ENCODE data around the gene WRAP73.

The WRAP73 gene

DNA sequence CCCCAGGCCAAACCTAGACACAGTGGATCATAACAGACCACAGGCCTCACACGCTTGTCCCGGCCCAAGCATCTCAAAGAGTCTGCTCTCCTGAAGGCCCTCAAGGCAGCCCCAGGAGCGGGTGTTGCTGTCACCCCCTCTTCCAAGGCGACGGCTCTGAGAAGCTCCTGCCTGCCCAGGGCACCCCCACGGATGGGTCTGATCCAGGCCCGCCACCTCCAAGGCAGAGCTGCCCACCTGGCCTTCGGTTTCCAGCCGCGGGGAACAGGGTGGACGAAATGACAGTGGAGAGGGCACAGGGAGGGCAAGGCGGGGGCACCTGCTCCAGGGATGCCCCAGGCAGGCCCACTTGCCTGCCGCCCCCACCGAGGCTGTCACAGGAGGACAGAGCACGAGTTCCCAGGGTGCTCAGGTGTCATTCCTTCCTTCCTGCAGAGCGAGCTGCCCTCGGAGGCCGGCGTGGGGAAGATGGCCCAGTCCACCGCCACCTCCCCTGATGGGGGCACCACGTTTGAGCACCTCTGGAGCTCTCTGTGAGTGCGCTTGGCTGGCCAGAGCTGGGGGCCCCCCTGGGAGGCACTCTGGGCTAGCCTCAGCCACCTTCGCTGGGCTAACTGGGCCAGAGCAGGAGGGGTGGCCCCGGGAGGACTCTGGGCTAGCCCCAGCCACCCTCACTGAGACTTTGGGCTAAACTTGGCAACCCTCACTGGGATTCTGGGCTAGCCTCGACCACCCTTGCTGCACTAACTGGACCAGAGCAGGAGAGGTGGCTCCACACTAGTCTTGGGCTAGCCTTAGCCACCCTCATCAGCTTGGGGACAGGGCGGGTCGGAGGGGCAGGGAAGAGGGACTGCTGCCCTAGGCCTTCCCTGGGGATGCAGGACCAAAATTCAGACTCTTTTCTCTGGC lies 32.2 kb upstream of the WRAP73 start:
- DNase-seq: no peak

GRCh38 chr1:3681231-3681897 lies 31.5 kb upstream of the WRAP73 start:
- DNase-seq: no peak

DNA sequence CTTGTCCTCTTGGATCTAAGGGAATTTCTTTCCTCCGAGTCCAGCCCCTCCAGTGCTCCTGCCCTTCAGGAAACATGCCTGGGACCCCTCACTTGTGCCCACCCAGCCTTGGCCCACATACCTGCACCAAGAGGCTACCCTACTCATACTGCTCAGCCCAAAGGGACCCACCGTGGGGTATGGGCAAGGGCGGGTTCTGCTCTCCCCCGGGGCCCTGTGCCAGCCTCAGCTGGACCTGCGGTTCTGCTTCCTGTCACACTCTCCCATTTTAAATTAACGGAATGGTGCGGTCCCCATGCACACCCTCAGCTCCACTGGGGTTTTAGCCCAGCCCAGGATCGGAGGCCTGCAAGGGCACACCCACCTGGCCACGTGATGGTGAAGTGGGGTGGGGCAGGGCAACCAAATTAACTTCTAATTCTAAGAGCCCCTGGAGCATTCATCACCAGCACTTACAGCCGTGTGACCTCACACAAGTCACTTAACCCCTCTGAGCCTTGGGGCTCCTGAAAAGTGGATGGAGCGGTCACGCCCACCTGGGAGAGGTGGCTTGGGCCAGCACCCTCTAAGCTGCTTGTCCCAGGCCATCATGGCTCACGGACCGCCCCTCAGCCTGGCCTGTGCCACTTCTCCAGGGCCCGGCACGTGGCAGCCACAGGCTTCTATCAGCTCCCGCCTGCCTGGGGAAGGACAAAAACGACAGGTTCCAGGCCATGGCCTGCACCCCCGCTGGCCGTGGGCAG lies 30.8 kb upstream of the WRAP73 start:
- DNase-seq: no peak

DNA sequence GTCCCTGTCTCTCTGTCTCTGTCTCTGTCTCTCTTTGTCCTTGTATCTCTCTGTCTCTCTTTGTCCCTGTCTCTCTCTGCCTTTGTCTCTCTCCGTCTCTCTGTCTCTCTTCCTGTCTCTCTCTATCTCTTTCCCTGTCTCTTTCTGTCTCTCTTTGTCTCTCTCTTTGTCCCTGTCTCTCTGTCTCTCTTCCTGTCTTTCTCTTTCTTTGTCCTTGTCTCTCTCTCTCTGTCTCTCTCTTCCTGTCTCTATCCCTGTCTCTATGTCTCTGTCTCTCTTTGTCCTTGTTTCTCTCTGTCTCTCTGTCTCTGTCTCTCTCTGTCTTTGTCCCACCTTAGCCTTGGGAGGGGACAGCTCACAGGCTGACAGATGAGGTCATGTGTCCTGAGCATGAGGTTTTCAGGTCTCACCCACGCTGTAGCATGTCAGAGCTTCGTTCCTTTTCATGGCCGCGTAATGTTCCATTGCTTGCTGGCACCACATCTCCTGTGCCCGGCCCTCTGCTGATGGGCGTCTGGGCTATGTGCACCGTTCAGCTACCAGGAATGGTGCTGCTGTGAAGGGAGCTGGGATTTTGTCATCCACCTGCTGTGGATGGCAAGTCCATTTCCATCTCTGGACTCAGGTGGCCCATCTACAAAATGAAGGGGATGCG lies 30.0 kb upstream of the WRAP73 start:
- DNase-seq: no peak

GRCh38 chr1:3679098-3679555 lies 29.2 kb upstream of the WRAP73 start:
- no peak for DNase-seq

DNA sequence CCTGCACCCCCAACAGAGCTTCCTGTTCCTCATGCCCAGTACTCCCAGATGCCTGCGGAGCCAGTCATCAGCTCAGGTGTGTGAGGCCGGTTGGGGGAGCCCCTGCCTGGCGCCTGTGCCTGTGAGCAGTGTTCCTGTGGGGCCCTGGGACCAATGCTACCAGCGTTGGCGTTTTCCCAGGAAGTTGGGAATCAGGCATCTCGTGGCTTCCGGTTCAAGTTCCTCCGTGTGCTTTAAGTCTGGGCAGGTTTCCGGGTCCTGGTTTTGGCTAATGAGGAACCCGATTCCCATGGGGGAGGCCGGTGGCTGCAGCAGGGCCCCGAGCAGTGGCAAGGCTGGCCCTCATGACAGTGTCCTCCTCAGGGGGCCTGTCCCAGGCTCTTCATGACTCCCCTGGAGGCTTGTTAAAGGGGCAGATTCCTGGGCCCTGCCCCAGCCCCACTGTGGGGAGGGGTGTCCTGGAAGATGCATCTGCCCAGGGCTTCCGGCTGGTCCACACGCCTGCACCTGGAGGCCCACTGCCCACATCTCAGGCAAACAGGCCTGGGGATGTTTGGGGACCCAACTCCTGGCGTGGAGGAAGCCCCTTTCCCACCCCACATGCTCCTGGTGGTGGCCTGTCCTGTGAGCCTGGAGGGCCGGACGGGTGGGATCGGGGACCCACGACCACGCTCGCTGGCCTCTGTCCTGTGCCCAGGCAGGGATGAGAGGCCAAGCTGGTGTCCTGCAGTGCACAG lies 28.6 kb upstream of the WRAP73 start:
- DNase-seq: no peak

DNA sequence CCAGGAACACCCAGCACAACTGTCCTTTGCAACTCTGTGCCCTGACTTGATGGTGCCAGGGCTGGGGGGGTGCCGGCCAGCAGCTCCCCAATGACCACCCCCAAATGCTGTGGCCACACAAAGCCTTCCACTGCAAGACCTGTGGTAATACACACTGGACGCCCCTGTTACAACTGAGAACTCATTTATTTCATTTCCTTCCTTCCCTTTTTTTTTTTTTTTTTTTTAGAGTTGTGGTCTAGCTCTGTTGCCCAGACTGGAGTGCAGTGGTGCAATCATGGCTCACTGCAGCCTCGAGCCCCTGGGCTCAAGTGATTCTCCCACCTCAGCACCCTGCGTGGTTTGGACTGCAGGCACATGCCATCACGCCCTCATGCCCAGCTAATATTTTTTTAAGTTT lies 27.6 kb upstream of the WRAP73 start:
- DNase-seq: no peak

GRCh38 chr1:3676581-3677470 lies 26.9 kb upstream of the WRAP73 start:
- no peak for DNase-seq

GRCh38 chr1:3675436-3675835 lies 25.5 kb upstream of the WRAP73 start:
- no peak for DNase-seq

- no peak for DNase-seq
Measured at GRCh38 chr1:3674100-3675094, 24.5 kb upstream of the WRAP73 start.

GRCh38 chr1:3673381-3674099 lies 23.6 kb upstream of the WRAP73 start:
- no peak for DNase-seq

GRCh38 chr1:3672971-3673361 lies 23.1 kb upstream of the WRAP73 start:
- no peak for DNase-seq

DNA sequence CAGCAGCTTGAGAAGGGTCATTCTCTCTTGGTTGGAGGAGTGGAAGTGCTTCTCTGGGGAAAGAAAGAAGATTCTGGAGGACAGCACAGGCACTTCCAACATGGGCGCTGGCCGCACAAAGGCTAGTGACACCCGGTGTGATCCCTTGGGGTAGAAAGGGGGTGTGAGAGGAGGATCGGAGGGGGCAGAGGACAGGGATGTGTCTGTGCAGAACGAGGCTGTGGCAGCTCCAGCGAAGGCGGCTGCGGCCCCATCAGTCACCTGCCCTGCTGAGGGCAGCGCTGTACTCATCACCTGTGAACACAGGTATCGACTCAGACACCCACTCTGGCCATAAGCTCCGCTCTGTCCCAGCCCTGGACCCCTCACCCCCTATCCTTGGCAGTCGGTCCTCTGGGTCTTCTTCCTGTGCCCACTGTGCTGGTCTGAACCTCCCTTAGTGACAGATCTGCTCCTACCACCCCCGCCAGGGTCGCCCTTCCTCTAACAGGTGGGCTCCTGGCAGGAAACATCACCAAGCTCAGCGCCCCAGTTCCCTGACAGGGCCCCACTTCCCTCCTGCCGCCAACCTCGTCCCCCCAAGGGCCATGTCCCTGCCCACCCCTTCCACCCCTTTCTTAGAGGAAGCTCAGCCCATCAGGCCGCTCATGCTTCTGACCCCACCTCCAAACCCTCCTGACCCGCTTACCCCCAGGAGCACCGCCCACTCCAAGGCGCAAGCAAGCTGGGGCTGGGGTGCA lies 22.5 kb upstream of the WRAP73 start:
- no peak for DNase-seq

- no peak for DNase-seq
Measured at GRCh38 chr1:3671371-3672180, 21.7 kb upstream of the WRAP73 start.

GRCh38 chr1:3670823-3671265 lies 20.9 kb upstream of the WRAP73 start:
- DNase-seq: no peak

DNA sequence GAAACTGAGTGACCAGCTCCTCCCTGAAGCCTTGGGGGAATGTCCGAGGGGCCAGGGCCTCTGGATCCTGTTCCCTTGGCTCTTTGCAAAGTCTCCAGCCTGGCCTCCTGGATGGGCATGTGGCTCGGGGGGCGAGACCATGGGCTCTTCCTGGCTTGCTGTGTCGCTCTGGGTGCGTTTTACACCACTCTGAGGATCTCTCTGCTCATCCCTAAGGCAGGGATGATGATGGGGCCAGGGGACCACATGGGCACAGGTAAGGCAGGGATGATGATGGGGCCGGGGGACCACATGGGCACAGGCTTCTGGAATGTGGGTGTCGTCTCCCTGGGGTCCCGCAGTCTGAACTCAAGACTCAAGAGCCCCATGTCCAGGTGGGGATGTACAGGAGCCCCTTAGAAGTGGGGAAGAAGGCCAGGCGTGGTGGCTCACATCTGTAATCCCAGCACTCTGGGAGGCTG lies 20.1 kb upstream of the WRAP73 start:
- peak; percentile 30 for DNase-seq

DNA sequence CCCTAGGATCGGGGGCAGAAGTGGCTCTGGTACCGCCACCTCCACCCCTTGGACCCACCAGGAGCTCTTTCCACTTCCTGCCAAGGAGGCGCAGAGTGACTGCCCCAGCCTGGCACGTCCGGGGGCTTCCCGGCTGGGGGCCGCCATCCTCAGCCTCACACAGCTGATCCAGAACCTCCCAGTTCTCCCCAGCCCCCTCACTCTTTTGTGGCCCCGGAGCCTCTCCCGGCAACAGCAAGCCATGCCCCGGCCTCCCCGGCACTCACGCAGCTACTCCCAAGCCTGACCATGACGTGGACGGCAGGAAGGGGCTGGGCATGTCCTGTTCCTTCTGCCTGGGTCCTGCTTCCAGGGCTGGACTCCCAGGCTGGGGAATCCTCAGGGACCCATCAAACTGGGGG lies 19.5 kb upstream of the WRAP73 start:
- DNase-seq: peak; percentile 30

Measured in right forelimb (tissue), 1 donor.